GM19468 (cell line): ENCODE data around the gene ZNF516.

Experiments used
- ATAC-seq: cut with Tn5 transposase; IDR thresholded peaks from one replicate; pipeline ENCODE4 v1.9.1; 2021; ENCODE audit warnings: mild to moderate bottlenecking, moderate library complexity, moderate number of reproducible peaks; ENCODE audit not compliant: unreplicated experiment; ENCODE audit errors: extremely low read depth

Gene ZNF516

DNA sequence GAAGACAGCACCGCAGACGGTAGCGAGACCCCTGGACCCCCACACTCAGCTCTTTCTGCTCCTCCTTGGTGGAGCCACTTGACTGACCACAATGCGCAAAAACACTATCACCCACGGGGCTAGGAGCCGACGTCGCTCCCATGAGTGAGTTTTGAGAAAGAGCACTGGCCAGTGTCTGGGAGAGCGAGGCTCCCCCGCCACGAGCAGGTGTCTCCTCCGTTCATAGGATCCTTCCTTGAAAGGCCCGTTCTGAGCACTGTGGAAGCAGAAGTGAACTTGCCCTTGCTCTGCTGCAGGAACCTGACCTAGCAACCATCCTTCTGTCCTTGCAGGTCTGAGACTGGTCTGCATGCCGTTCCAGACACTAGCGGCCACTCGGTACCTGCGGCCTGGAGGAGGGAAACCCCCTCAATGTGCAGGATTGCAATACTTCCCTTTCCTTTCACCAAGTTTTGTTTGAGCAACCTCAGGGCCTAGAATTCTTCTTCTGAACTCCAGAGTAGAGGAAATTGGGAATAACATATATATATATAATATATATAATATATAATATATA is 12.9 kb upstream of the ZNF516 start:
- ATAC-seq = no peak

DNA sequence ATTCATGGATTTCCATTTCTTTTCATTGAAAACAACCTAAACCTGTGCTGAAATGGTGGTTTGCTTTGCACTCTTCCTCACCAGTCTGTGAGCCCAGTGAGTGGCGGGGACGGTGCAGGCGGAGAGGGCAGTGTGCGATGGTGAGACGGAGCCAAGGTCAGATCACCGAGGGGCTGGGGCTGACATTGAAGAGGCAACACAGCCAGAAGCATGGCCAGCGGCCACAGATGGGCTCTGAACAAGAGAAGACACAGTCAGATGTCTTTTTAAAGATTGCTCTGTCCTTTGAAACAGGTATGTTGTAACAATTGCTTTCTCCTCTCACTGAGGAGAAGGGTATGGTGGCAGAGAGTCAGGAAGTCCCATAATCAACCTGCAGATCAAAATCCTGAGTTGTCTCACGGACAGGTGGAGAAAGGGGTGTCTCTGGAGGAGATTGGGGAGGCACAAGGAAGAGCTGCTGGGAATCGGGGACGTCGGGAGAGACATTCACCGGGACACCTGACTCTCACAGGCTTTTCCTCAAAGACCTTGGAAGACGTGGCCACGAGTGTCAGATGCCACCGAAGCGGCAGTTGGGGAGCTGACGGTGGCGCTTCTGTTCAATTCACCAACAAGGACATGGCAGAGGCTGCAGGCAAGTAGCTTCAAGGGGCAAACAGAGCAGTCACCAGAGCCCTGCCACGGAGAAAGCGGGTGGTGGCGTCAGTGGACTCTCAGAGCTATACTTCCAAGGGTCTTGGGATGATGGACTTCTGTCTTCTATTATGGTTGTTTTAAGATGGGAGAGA is 12.1 kb upstream of the ZNF516 start:
- no peak for ATAC-seq

DNA sequence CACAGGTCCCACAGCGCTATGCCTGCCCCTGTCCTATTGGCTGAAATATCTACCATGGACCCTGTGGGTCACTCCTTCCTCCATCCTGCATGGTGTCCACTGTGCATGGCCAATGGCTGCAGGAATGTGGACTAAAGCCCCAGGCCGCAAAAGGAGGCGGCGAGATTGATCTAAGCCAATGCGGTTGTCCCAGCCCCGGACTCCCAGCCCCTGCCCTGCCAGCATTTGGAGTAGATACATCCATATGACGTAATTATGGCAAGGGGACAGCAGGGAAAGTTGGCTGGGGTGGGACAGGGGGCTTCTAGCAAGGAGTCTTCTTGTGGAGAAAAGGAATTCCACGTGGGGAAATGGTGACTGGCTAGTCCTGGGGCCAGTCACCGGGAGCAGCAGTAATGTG is 11.4 kb upstream of the ZNF516 start:
- ATAC-seq = no peak

DNA sequence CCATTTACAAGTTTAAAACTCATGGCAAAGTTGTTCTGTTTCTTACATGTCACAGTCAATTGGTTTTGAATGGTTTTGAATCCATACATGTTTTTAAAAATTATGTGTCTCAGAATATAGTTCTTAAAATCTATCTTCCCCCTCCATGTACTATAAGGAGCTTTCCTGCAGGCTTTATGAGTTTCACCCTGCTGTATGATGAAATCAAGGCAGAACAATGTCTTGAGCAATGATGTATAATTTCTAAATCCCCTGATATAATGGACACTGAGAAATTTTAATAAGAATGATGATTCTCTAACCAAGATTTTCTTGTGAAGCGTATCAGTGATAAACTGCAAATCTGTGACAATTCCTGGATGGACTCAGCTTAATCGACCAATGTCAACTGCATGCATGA is 10.6 kb upstream of the ZNF516 start:
- no peak for ATAC-seq

GRCh38 chr18:76504749-76505148 is 9.7 kb upstream of the ZNF516 start:
- no peak for ATAC-seq

DNA sequence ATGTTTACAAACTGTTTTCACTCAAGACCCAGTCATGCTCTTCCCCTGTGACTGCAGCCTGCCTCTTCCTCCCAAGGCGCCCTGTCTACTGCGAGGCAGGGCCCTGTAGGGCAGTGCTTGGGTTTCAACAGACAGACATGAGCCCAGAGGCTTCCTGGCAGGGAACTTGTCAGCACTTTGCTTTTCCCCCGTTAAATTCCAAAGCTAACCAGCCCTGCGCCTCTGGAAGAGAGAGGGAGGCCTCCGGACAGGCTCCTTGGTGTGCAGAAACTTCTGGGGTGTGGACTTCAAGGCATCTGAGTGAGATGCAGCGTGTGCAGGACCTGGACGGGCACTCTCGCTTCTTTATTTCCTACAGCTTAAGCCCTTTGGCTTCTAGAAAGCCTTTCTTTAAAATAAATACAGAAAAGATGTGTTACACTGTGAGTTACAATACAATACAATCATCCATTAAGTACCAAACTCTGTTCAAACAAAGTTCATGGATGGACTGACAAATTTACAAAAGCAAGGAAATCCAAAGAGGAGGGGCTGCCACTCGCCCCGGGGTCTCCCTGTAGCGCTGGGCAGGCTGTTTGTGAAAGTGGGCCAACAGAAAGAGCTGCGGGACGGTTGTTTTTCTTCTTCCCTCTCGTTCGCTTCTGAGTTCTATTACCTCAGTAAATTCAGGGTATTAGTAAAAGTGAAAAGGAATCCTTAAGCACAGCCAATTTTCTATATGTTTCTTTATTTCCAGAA is 8.8 kb upstream of the ZNF516 start:
- no peak for ATAC-seq

- no peak for ATAC-seq
Observed at GRCh38 chr18:76502551-76502950, 7.5 kb upstream of the ZNF516 start.

- ATAC-seq = peak; percentile 91
Observed at GRCh38 chr18:76499637-76500340, 4.7 kb upstream of the ZNF516 start.

- no peak for ATAC-seq
Observed at GRCh38 chr18:76499021-76499420, 4.0 kb upstream of the ZNF516 start.

- no peak for ATAC-seq
Observed at GRCh38 chr18:76498064-76498463, 3.0 kb upstream of the ZNF516 start.

DNA sequence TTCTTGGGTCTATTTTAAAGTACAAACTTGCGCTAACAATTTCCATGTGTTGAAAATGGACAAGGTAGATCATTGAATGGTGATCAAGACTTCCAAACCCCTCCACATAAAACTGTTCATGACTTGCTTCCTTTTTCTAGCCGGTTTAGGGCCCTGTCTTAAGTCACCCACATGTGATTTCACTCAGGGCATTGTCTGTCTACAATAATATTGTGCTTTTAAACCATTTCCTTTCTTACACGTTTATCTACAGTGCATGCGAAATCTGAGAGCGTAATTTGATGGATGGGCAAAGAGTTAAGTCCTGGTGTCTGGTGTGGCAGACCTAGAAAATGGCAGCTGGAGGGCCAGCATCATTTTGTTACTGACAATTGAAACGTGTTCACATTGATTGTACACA is 2.0 kb upstream of the ZNF516 start:
- ATAC-seq = no peak

- no peak for ATAC-seq
Observed at GRCh38 chr18:76496194-76496890, 1.3 kb upstream of the ZNF516 start.

DNA sequence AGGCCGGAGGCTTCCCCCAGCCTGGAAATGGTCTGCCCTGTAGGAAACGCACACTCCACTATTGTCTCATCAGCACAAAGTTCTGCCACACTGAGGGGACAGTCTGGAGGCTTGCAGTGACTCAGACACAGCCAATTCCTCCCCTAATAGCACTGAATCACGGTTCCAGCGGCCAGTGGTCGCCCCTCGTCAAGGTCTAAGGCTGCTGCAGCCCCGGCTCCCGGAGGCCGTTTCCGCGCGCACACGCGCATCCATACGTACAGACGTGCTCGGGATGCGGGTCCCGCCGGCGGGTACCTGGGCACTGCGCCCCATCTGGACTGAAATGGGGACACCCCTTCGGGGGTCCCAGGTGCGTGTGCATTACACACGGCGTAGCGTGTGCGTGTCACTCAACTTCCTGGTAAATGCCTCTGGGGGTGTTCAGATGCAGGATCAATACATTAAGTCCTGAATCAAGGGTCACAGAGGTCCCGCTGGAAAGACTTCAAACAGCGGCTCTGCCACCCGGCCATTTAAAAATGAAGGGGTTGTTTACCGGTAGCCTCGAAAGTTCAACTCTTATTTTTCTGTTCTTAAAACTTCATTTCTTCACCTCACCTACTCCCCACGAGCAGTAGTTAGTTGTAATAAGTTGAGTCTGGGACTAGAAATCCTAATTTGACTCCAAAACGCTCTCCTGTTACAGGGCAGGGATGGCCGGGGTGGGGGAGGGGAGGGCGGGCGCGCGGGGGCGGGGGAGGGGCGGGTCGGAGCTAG is 572 bp upstream of the ZNF516 start:
- no peak for ATAC-seq

GRCh38 chr18:76494231-76495005 is 624 bp downstream of the ZNF516 start:
- no peak for ATAC-seq

- peak; percentile 1 for ATAC-seq
Observed at GRCh38 chr18:76493213-76494161, 1.6 kb downstream of the ZNF516 start.

GRCh38 chr18:76492669-76493212 is 2.3 kb downstream of the ZNF516 start:
- ATAC-seq = peak; percentile 67
